HG03159 (cell line): ENCODE data around the gene FYB1.
"Not testable (repeated sequence)": the region's sequence is repeated elsewhere in the genome, so short reads cannot be mapped to it uniquely, and the experiment has no call there.

Experiments used
- ATAC-seq: cut with Tn5 transposase; IDR thresholded peaks from one replicate; pipeline ENCODE4 v1.9.1; 2021; ENCODE audit warnings: mild to moderate bottlenecking, moderate library complexity; ENCODE audit not compliant: unreplicated experiment

Gene FYB1

DNA sequence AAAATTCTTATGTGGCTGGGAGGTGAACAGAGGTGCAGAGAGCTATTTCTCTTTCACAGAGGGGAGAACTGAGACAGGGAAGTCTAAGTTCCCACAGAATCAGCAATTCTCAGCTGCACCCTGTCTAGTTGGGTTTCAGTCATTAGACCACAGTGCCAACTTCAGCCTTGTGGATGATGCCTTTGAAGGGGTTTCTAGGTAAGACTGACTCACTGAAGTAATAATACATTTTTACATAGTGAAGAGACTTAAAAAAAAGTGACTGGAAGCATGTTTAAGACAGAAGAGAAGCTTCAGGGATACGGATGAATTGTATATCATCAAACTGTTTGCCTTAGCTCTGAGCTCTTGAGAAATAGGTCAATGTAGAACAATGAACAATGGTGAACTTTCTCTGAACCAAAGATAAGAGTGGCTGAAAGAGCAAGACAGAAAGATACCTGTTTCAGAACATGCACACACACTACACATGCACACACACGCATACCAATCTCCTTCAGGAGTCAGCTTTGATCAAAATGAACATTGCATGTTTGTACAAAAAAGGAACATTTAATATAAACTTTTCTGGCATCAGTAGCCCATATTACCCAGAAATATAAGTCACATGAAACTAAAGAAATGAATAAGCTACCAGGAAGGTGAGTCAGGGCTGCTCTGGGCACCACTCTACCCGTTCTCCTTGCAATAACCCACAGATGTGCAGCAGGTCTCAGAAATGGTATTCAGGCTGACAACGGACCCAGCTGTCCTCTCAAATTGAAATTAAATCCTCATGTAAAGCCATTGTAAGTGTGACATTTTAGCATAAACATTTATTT lies 12.6 kb upstream of the FYB1 start:
- no peak for ATAC-seq

DNA sequence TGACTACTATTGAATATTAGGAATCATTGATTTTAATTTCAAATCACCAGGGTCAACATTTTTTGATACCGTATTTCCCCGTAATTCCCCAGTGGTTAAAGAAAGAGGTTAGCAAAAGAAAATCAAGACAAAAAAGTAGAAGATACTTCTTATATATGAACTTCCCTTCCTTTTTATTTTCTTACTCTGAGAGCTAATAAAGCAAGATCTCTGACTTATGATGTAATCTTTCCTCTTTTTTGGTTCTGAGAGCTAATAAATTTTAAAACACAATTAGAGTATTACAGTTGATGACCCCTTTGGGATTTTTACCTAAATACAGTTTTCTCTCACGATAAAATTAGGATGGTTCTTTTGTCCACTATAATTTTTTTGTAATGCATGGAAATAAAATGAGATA lies 9.2 kb upstream of the FYB1 start:
- no peak for ATAC-seq

DNA sequence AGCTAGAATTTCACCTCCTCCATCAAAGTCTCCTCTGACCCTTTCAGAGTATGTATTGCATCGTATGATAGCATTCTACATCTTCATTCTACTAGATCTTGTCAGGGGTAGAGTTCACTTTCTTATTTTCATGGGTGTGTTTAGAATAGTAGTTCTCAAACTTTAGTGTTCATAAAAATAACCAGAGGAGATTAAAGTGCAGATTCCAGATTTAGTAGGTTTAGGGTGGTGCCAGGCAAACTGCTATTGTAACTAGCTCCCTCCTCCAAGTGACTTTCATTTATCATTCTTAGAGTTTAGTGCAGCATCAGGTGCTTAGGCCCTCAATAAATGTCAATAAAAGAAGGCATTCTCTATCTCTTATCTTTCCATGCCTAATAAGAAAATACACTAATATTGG lies 7.2 kb upstream of the FYB1 start:
- no peak for ATAC-seq

DNA sequence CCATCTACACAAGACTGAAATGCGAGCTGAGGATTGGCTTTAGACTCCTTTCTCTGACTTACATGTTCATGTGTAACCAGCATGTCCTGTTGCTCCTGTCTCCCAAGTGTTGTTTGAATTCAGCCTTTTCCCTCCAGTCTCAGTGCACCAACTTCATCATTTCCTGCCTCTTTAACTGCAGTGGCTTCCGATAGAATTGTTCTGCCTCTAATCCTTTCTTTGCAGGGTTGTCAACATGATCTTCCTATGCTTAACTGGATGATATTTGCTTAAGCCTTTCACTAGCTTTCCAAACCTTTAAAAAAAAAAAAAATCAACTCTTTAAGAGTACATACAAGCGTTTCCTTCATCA lies 6.7 kb upstream of the FYB1 start:
- ATAC-seq = no peak

DNA sequence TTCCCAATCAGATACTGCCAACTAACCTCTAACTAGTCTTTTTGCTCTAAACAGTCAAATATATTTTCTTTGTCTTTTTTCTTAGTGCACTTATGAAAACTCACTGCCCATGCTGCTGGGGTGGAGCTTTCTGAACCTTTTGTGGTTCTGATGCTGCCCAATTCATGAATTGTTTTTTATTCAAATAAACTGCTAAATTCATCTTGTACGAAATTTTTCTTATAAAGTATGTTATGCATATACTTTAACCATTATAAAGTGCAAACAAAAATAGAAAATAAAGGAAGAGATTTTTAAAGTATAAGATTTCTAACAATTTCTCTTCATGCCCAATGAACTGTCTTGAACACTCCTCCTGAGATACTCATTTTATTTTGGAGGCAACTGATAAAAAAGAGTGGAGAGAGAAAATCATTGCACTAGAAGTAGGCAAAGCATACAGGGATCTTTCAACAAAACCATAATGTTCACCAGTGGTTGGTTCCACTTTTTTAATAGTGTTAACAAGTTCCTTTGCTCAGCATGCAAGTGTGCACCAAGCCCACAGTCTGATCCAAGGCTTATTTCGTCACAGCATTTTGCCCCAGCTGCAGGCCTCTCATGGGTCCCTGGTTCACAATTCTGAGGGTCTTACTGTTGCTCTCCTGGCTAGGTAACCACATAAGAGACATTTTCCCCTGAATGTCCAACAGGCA lies 6.2 kb upstream of the FYB1 start:
- ATAC-seq = no peak

DNA sequence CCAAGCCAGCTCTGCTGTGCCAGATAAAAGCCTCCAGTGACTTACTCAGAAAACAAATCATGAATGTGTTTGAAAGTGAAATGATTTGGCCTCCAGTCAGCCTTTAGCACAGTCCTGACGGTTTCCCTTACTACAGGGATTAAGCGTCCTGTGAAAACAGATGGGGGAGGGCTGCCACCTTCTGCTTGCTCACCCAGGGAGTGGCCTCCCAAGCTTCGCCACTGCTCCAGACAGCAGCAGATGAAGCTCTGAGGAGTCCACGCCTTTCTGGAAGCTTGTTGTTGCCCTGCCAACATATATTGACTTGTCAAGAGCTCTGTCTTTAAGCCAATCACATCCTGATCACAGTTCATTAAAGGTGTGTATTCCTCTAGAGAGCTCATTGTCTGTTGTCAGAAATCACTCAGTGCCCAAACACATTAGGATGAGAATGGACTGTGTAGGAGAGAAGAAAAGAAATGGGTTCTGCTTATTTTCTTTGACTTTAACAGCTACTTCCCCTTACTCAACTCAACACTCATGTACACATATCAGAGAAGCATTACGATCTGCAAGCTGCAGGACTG lies 4.9 kb upstream of the FYB1 start:
- no peak for ATAC-seq

DNA sequence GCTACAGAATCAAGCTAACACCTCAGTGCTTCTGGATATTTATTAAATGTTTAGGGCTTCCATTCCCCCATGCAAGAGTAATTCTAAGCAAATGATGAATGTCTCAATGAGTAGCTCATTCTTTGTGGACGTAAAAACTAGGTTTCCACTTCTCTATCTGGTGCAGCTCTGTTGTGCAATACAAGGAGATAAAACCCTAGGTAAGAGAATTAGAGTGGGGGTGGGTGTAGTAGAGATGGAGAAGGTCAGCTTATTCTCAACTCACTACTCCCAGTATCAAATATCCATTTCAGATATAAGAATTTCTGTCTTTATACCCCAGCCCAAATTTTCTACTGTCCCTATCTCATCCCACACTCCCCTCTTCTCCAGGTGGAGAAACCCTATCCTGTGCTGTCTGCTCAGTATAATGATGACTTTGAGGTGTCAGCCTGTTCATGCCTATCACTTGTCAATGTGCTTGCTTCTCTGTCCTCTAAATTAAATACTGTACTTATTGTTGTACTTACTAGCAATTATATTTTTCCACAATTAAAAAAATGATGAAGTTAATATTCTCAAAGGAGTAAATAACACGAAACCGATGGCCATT lies 4.3 kb upstream of the FYB1 start:
- no peak for ATAC-seq

DNA sequence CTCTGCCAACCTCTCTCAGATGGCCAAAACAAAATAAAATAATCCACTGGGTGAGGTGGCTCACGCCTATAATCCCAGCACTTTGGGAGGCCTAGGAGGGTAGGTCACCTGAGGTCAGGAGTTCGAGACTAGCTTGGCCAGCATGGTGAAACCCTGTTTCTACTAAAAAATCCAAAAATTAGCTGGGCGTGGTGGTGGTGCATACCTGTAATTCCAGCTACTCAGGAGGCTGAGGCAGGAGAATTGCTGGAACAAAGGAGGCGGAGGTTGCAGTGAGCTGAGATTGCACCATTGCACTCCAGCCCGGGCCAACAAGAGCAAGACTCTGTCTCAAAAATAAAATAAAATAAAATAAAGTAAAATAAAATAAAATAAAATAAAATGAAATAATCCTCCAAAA lies 2.3 kb upstream of the FYB1 start:
- not testable (repeated sequence) for ATAC-seq

DNA sequence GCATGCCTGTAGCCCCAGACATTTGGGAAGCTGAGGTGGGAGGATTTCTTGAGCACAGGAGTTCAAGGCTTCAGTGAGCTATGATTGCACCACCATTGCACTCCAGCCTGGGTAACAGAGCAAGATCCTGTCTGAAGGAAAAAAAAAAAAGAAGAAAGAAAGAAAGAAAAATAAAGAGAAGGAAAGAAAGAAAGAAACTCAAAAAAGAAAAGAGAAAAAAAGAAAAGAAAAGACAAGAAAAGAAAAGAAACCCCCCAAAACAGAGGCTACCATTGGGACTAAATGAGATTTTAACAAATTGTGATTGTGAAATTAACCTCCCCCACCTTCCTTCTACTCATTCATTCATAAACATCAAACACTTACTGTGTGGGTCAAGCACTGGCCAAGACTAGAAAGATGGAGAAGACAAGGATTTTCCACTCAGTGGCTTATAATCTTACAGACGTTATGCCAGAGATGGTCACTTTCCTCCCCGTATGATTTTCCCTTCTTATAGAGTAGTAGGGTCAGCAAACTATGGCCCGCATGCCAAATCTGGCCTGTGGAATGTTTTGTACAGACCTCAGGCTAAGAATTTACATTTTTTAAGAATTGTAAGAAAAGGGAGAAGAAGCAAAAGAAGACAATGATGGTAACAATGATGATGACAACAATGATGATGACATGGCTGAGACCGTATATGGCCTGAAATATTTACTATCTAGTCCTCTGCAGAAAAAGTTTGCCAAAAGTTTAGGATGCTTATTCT lies 1.1 kb upstream of the FYB1 start:
- no peak for ATAC-seq

DNA sequence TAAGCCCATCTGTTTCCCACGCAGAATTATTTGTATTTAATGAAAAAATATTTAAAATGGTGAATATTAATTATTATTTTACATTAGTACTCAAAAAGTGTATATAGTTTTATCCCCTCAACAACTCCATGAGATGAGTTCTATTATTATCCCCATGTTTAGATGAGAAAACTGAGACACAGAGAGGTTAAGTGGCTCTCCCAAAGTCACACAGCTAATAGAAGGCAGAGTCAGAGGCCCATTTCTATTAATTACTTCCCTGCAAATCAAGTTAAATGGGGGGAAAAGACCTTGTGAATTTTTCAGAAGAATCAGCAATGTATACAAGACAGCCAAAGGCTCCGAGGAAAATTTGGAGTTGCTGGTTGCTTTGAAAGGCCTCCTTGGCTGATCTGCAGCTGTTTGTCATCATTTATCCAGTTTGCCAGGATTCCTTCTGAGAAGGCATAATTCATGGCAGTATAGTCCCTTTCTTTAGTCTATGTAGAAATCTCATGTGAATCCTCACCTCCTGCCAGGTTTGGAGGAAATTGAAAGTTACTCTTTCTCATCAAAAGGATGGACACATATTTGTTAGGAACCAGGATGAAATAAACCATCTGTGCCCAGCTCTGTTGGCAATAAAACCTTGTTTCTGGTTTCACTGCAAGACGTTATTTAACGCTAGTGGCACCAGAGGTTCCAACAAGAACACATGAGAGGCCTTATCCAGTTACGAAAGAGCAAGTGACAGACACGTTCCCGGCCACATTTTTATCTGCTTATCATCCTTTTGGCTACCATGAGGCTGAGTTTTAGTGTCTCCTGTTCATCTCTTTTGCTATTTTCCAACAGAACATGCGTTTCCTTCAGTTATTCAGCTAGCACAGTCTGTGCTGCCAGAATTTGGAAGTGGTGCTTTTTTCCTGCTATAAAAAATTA lies 621 bp downstream of the FYB1 start:
- ATAC-seq = no peak

DNA sequence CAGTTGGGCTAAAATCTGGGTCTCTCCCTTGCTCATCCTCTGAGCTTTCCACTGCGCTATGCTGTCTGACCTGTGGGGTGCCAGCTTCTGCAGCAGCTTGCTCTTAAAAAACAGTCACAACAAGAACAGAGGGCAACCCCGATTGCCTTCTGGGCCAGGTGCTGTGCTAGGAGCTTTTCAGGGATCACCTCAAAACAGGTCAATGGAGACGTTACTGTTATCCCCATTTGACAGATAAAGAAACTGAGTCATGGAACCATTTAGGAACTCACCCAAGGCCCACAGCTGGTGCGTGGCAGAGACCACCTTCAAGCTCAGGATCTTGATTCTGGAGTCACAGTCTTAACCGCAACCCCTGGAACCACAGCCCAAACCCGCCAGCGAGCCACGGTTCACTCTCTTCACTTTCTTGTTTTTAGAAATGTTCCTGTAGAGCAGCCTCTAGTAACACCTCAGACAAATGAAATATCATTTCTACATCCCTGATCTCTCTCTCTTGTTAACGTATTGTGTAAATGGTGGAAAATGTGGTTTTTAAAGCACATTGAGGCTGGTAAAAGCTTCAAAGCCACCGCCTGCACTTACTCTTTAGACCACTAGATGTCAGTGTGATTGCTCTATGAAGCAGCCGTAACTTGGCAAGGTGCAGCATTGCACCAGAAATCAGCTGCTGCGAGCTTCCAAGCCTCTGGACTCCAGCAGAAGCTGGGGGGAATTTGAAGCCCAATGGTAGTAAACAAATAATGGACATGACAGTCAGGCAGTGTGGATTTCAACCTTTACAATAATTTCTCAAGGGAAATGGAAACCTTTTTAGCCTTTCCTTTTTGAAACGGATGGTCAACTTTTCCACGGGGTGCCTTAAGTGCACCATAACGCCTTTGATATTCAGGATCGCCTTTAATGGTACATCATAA lies 1.7 kb downstream of the FYB1 start:
- ATAC-seq = peak; percentile 61

DNA sequence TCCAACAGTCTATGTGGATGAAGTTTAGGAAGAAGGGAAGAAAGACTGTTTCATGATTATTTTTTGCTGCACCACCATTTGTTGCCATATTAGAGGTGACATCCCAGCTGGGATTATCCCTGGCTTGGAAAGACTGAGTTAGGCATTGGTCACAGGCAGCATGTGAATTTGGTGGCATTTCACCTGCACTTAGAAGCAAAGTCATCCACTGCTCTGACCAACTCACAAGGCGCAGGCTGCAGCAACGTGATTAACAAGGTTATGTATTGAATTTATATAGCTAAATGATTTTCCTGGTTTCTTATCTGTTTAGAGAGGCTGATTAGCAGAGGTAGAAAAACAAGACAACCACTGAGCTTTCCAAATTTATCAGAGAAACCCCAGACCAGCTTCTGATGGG lies 2.7 kb downstream of the FYB1 start:
- ATAC-seq = no peak

DNA sequence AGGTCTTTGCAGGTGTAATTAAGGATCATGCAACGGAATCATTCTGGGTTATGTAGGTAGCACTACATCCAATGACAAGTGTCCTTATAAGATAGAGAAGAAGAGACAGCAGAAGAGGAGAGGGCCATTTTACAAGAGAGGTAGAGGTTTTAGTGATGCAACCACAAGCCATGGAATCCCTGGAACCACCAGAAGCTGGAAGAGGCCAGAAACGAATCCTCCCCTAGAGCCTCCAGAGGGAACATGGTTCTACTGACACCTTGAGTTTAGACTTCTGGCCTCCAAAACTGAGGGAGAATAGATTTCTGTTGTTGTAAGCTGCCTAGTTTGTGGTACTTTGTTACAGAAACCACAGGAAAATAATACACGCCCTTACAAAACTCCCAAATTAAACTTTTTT lies 3.5 kb downstream of the FYB1 start:
- ATAC-seq = no peak

DNA sequence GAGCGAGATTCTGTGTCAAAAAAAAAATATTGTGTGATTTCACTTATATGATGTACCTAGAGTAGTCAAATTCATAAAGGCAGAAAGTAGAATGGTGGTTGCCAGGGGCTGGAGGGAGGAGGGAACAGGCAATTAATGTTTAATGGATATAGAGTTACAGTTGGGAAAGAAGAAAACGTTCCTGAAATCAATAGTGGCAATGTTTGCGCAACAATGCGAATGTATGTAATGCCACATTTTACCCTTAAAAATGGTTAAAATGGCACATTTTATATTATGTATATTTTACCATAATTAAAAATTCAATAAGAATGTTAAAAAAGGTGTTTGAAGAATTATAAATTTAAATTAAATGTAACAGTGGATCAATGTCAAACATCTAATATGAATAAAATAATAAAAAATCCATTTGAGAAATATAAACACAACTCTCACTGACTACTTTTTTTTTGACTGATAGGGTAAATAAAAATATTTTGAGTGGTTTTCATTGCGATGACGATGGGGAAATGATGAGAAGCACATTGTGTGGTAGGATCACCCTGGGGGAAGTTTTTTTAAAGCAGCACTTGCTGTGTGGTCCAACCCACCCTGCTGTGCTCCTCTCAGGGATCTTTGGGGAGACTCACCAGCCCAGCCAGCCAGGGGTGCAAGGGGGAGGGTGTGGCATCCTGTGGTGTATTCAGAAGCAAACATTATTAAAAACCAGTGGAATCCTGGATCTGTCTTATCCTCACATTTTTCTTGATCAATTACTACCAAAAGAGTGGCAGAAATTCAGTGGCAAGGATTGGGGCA lies 4.3 kb downstream of the FYB1 start:
- no peak for ATAC-seq

DNA sequence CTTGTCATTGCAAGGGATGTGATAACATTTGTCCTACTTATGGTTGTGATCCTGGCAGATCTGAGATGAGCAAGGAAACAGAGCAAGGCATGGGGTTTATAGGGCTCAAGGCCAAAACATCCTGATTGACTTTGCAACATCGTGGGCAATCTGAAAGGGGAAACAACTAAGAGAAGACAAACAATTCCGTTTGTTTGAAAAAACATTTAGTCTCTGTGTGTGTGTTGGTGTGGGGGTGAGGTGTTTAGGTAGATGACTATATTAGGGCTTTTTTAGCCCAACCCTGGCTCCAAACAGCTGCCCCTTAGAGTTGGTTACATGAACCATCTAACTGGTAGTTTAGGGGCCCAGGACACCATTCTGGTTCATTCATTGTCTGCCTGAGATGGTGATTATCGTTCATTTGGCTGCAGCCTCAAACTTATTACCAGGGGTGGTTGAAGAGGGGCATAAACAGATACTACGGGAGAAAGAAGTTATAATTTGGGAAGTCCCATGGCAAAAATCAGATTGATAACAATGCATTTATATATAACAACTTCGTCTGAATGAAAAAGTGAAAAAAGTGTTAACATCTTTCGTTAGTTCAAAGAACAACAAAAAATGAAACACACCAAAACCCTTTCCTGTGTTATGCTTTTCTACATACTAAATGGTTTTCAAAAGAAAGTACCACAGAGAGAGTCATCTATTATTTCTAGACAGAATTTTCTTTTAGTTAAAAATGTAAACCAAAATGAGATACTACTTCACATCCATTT lies 5.7 kb downstream of the FYB1 start:
- ATAC-seq = no peak

DNA sequence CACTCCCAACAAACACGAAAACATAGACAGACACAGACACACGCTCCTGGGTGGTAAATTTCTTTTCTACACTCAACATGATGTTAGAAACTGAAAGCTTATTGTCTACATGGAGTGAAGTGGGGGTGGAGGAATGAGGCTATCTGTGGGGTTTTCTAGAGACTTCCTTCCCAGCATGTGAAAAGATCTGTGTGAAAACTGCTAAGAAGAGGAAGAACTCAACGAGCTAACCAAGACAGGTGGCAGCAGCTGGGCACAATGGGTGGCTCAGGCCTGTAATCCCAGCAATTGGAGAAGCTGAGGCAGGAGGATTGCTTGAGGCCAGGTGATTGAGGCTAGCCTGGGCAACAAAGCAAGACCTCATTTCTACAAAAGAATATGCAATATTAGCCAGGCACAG lies 7.6 kb downstream of the FYB1 start:
- no peak for ATAC-seq

DNA sequence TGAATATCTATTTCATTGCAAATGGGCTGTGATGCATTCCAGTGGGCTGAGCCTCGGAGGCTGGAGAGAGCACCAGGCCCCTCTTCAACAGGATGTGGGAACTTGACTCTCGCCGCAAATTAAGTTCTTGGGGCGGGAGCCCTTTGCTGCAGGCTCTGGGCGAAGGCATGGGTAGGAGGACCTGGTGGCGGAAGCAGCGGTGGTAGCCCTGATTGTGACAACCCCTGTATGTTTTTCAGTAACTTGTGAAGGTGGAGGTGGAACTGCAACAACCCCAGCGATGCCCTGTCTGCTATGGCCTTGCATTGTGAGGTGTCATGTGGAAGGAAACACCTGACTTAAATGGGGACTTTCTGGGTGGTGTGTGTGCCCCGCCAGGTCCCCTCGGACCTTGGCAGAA lies 9.4 kb downstream of the FYB1 start:
- ATAC-seq = no peak

DNA sequence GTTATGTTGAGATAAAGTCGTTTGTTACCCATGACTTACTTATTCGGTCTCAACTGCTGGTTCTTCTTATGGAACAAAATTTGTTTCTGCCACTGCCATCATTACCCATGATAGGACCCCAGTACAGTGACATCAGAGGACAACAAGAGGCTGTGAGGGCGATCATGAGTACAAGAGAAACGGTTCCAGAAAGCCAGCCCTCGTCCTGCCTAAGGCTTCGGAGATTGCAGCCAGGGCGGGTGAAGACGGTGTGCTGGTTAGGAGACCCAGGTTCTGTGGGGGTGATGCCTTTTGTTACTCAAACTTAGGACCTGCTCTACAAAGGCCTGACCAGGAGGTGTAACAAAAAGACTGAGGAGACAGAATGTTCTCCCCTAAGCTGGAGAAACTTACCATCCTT lies 10.9 kb downstream of the FYB1 start:
- no peak for ATAC-seq
